ENCODE results near the gene BLACAT1. TPM values are rescaled to one million over a fixed set of nuclear protein-coding genes. Genes with fewer than 3 reads are reported as not detected.
A peak's percentile ranks its signal among the peaks of the same experiment; 100 is the strongest.

Gene BLACAT1
- not detected for polyA plus RNA-seq (2013, experiment 1 of 2)
- not detected for polyA plus RNA-seq (2013, experiment 2 of 2)

DNA sequence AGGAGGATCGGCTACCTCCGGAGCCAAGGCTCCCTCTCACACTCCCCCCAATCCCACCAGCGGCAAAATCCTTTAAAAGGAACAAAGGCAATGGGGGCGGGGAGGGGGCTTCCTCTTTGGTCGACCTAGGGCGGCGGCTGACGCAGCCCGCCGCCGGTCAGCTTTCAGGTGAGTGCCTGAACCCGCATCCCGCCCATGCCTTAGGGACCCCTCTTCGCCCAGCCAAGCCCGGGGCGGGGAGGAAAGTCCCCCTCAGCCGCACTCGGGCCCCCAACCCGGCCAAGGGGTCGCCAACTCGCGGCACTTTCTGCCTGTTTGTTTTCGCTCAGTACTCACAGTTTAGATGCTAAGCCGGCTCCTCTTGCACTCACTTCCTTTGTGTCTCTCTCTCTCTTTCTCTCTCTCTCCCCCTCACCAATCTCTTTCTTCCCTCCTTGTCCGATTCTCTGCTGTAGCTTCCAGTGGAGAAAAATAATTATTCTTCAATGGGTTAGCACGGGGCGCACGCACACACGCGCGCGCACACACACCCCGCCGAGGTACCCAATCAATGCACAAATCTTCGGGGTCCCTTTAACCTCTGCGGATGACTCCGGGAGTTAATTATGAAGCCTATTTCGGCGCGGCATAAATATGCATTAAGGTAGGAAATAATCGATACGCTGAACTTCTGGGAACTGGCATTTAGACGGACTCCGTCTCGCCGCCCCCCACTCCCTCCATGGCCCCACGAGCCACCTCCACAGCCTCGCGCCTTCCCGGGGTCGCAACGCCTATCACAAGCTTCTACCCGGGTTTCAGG is at the start of gene BLACAT1:
BLACAT1 (minus strand) TSS at position 465 of the 802 bp plus-strand sequence.
- no peak within 1 kb of the TSS for H2BK12ac ChIP-seq (ENCODE audit: low read length in 2 of 2)
- no peak within 1 kb of the TSS for H3K4me3 ChIP-seq (ENCODE audit: insufficient read depth in 1 of 2, low read depth in 1 of 2, low read length in 2 of 2)
- no peak within 1 kb of the TSS for H2AK5ac ChIP-seq (ENCODE audit: low read length, severe bottlenecking)
- H3K27me3 ChIP-seq (ENCODE audit: control insufficient read depth in 1 of 2, insufficient read depth in 1 of 2, low read length in 2 of 2): peaks cover 93 to 94% of the 10 kb centered on the region in 2 experiments
- H4K91ac ChIP-seq (ENCODE audit: low read length): no peak within 1 kb of the TSS
- H2BK5ac ChIP-seq (ENCODE audit: low read depth, low read length, poor library complexity, severe bottlenecking): no peak within 1 kb of the TSS
- no peaks in the 10 kb centered on the region for H3K9me3 ChIP-seq (ENCODE audit: control insufficient read depth, low read length)
- no peak within 1 kb of the TSS for H4K8ac ChIP-seq (ENCODE audit: low read length)
- H3K23ac ChIP-seq (ENCODE audit: low read length in 2 of 2): peak within 1 kb of the TSS in 1 of 2 experiments; percentile 85
- no peak within 1 kb of the TSS for H2AFZ ChIP-seq (ENCODE audit: low read depth, low read length)
- WGBS: under 1% methylated on average over 53 of the region's 53 CpGs
- H3K9ac ChIP-seq (ENCODE audit: low read length): no peak within 1 kb of the TSS
- H3K4me1 ChIP-seq (ENCODE audit: control insufficient read depth, insufficient read depth, low read depth, low read length): peaks cover 14% of the 10 kb centered on the region
- H3K18ac ChIP-seq (ENCODE audit: low read depth in 1 of 2, low read length in 2 of 2): no peak within 1 kb of the TSS
- no peak within 1 kb of the TSS for H3K27ac ChIP-seq (ENCODE audit: low read length, poor library complexity, severe bottlenecking)
- DNase-seq: no peak
- H2BK120ac ChIP-seq (ENCODE audit: low read depth, low read length): no peak within 1 kb of the TSS
- no peaks in the 10 kb centered on the region for H3K79me1 ChIP-seq (replicated peaks; ENCODE audit: low read length, poor library complexity, severe bottlenecking)
- H3K4me2 ChIP-seq (ENCODE audit: low read length, poor library complexity, severe bottlenecking): peak within 1 kb of the TSS; percentile 44
- H3K14ac ChIP-seq (ENCODE audit: low read length in 2 of 2): no peak within 1 kb of the TSS
- no peaks in the 10 kb centered on the region for H3K36me3 ChIP-seq (ENCODE audit: control insufficient read depth in 1 of 2, insufficient read depth in 2 of 2, low read depth in 1 of 2, low read length in 2 of 2)
- H2BK15ac ChIP-seq (ENCODE audit: low read depth, poor library complexity, severe bottlenecking): no peak within 1 kb of the TSS
- H3K4ac ChIP-seq (ENCODE audit: low read depth in 1 of 2, low read length in 2 of 2): no peak within 1 kb of the TSS

DNA sequence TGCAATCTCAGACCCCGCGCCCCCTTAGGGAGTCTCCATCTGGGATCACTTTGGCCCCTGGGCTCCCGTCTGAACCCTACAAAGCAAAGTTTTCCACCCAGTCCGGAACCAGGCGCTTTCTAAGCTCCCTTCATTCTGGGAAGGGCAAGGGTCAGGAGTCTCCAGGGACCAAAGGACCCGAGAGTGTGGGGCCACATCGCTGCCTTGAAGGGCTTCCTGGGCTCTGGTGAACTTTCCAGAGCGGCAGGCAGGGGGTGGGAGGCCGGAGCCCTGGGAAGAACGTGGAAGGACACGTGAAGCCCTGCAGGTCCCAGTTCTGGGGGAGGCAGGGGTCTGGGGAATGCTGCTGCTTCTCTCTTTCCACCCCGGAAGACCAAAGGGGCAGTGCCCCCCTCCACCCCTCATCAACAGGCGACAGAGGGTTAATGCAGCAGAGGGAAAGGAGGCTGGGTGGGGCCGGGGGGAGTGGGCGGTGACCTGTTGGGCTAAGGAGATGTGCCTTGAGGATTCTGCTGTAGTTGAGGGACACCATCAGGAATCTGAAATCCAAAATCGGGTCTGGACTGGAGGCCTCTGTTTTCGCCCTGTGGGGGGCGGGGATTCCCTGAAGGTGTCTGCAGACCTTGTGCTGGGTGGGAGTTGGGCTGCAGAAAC is 49.4 kb upstream of the BLACAT1 start:
- H3K27ac ChIP-seq (ENCODE audit: low read length, poor library complexity, severe bottlenecking): no peak overlapping the region
- peak overlapping the region; percentile 36 for H2AK5ac ChIP-seq (ENCODE audit: low read length, severe bottlenecking)
- peaks cover 2% of the 10 kb centered on the region for H3K79me1 ChIP-seq (replicated peaks; ENCODE audit: low read length, poor library complexity, severe bottlenecking)
- H3K4ac ChIP-seq (ENCODE audit: low read depth in 1 of 2, low read length in 2 of 2): peak overlapping the region in 1 of 2 experiments; percentile 34
- H3K36me3 ChIP-seq (ENCODE audit: control insufficient read depth in 1 of 2, insufficient read depth in 2 of 2, low read depth in 1 of 2, low read length in 2 of 2): no peaks in the 10 kb centered on the region
- H3K18ac ChIP-seq (ENCODE audit: low read depth in 1 of 2, low read length in 2 of 2): peak overlapping the region; percentile 55 to 79
- DNase-seq: no peak
- H2BK12ac ChIP-seq (ENCODE audit: low read length in 2 of 2): peak overlapping the region in 1 of 2 experiments; percentile 22
- H3K23ac ChIP-seq (ENCODE audit: low read length in 2 of 2): peak overlapping the region in 1 of 2 experiments; percentile 66
- peak overlapping the region; percentile 72 for H2AFZ ChIP-seq (ENCODE audit: low read depth, low read length)
- H3K4me2 ChIP-seq (ENCODE audit: low read length, poor library complexity, severe bottlenecking): peak overlapping the region; percentile 97
- H3K9me3 ChIP-seq (ENCODE audit: control insufficient read depth, low read length): no peaks in the 10 kb centered on the region
- H3K27me3 ChIP-seq (ENCODE audit: control insufficient read depth in 1 of 2, insufficient read depth in 1 of 2, low read length in 2 of 2): peaks cover 62 to 65% of the 10 kb centered on the region in 2 experiments
- H3K14ac ChIP-seq (ENCODE audit: low read length in 2 of 2): peak overlapping the region in 1 of 2 experiments; percentile 95
- no peak overlapping the region for H2BK120ac ChIP-seq (ENCODE audit: low read depth, low read length)
- WGBS: 0% methylated on average over 12 of the region's 18 CpGs
- peak overlapping the region; percentile 61 to 69 for H3K4me3 ChIP-seq (ENCODE audit: insufficient read depth in 1 of 2, low read depth in 1 of 2, low read length in 2 of 2)
- H2BK15ac ChIP-seq (ENCODE audit: low read depth, poor library complexity, severe bottlenecking): no peak overlapping the region
- peak overlapping the region; percentile 65 for H4K8ac ChIP-seq (ENCODE audit: low read length)
- H3K9ac ChIP-seq (ENCODE audit: low read length): peak overlapping the region; percentile 36
- H4K91ac ChIP-seq (ENCODE audit: low read length): peak overlapping the region; percentile 59
- peaks cover 20% of the 10 kb centered on the region for H3K4me1 ChIP-seq (ENCODE audit: control insufficient read depth, insufficient read depth, low read depth, low read length)
- H2BK5ac ChIP-seq (ENCODE audit: low read depth, low read length, poor library complexity, severe bottlenecking): no peak overlapping the region

DNA sequence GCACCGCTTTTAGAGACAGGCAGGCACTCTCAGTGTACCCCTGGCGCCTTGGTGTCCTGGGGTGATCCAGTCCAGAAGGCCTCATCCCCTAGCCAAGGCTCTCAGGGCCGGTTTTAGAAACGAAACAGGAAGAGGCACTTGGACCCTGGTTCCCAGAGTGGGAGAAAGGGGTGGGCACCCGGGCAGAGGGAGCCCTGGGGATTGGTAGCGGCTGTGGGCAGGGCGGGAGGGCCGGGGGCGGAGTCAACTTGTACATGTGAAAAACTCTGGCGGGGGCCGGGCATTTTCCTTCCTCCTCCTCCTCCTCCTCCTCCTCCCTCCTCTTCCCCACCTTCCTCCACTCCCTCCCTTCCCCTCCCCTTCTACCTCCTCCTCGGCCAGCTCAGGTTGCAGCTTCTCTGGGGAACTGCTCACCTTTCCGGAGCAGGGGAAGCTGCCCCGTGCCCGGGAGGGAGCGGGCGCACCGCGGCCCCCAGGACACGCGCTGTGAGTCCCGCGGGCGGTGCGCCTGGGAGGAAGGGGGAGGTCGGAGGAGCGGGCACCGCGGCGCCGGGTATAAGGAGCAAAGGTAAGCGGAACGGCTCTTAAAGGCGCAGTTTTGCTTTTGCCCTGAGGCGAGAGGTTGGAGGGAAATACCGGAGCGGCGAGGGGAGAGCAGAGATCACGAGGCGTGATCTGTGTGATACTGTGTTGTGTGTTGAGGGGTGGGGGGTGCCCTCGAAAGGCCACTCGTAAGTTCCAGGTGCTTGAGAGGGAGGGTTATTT is 48.6 kb upstream of the BLACAT1 start, which contains the start of gene CDK18:
CDK18 (plus strand) TSS at position 359 of the 765 bp plus-strand sequence. CDS start 18,499 bp downstream, outside the sequence.
- Histone ChIP-seq H3K9ac (ENCODE audit: low read length) (peak within 1 kb of the TSS; percentile 36), H2AFZ (ENCODE audit: low read depth, low read length) (peak within 1 kb of the TSS; percentile 72), H2AK5ac (ENCODE audit: low read length, severe bottlenecking) (peak within 1 kb of the TSS; percentile 36), H2BK120ac (ENCODE audit: low read depth, low read length) (peak within 1 kb of the TSS; percentile 73), H3K27me3 (ENCODE audit: control insufficient read depth in 1 of 2, insufficient read depth in 1 of 2, low read length in 2 of 2) (peaks cover 62 to 65% of the 10 kb centered on the region in 2 experiments), H3K36me3 (ENCODE audit: control insufficient read depth in 1 of 2, insufficient read depth in 2 of 2, low read depth in 1 of 2, low read length in 2 of 2) (no peaks in the 10 kb centered on the region), H3K4ac (ENCODE audit: low read depth in 1 of 2, low read length in 2 of 2) (peak within 1 kb of the TSS; percentile 24 to 34), H3K23ac (ENCODE audit: low read length in 2 of 2) (peak within 1 kb of the TSS in 1 of 2 experiments; percentile 66), H2BK15ac (ENCODE audit: low read depth, poor library complexity, severe bottlenecking) (peak within 1 kb of the TSS; percentile 64), H2BK12ac (ENCODE audit: low read length in 2 of 2) (peak within 1 kb of the TSS in 1 of 2 experiments; percentile 22), H3K18ac (ENCODE audit: low read depth in 1 of 2, low read length in 2 of 2) (peak within 1 kb of the TSS; percentile 79 to 89), H2BK5ac (ENCODE audit: low read depth, low read length, poor library complexity, severe bottlenecking) (no peak within 1 kb of the TSS), H3K4me1 (ENCODE audit: control insufficient read depth, insufficient read depth, low read depth, low read length) (peaks cover 20% of the 10 kb centered on the region), H4K91ac (ENCODE audit: low read length) (peak within 1 kb of the TSS; percentile 59), H3K4me2 (ENCODE audit: low read length, poor library complexity, severe bottlenecking) (peak within 1 kb of the TSS; percentile 97), H4K8ac (ENCODE audit: low read length) (peak within 1 kb of the TSS; percentile 65), H3K4me3 (ENCODE audit: insufficient read depth in 1 of 2, low read depth in 1 of 2, low read length in 2 of 2) (peak within 1 kb of the TSS; percentile 61 to 69), H3K27ac (ENCODE audit: low read length, poor library complexity, severe bottlenecking) (no peak within 1 kb of the TSS), H3K79me1 (replicated peaks; ENCODE audit: low read length, poor library complexity, severe bottlenecking) (peaks cover 2% of the 10 kb centered on the region), H3K14ac (ENCODE audit: low read length in 2 of 2) (peak within 1 kb of the TSS in 1 of 2 experiments; percentile 95), H3K9me3 (ENCODE audit: control insufficient read depth, low read length) (no peaks in the 10 kb centered on the region)
- DNase-seq: peak; percentile 55
- 2% methylated on average over 32 of the region's 42 CpGs for WGBS

Measured in mesenchymal stem cell (in vitro differentiated cells and primary cell).